Right lobe of liver (tissue), 6 donors: ENCODE results near the gene MISP. TPM values are rescaled to one million over a fixed set of nuclear protein-coding genes. Genes with fewer than 3 reads are reported as not detected.

Source experiments
- ATAC-seq, 4 donors: fragments of 200-7000 bp; cut with Tn5 transposase; one replicate each; pipeline ENCODE4 v1.9.1; 2020; ENCODE audit warnings: mild to moderate bottlenecking in 4 of 4, moderate library complexity in 4 of 4
- DNase-seq, 3 donors: peaks; one replicate each; pipeline ENCODE4 v3.0.0-alpha.2; 2020
- H3K27ac ChIP-seq, 3 donors: fragments of 200-600 bp; one replicate each; pipeline ENCODE4 v1.8.0; 2022
- H3K27me3 ChIP-seq, 2 donors: fragments of 200-600 bp; one replicate each; pipeline ENCODE4 v1.8.0; 2022
- H3K36me3 ChIP-seq, 4 donors: fragments of 200-600 bp; sonication (generic) in 1 of 4; one replicate each; pipeline versions ENCODE4 v1.5.1 to v1.8.0; 2017 to 2022; ENCODE audit warnings: control low read depth in 1 of 4
- H3K4me1 ChIP-seq, 4 donors: fragments of 200-600 bp; sonication (generic) in 1 of 4; one replicate each; pipeline versions ENCODE4 v1.5.1 to v1.8.0; 2017 to 2022; ENCODE audit warnings: control low read depth in 1 of 4
- H3K4me3 ChIP-seq, 3 donors: fragments of 200-600 bp; one replicate each; pipeline ENCODE4 v1.8.0; 2022
- H3K9me3 ChIP-seq, 4 donors: fragments of 200-600 bp; sonication (generic) in 1 of 4; one replicate each; pipeline versions ENCODE4 v1.5.1 to v1.8.0; 2017 to 2022; ENCODE audit warnings: control low read depth in 1 of 4
- CTCF ChIP-seq, 4 donors: fragments of 200-600 bp in 3 of 4; fragments of 450-650 bp in 1 of 4; IDR thresholded peaks; one replicate each; pipeline versions ENCODE4 v1.5.1 to v1.8.0; 2016 to 2022; ENCODE audit warnings: antibody characterized with exemption in 4 of 4, mild to moderate bottlenecking in 2 of 4
- POLR2A ChIP-seq: fragments of 450-650 bp; IDR thresholded peaks from one replicate; pipeline ENCODE4 v1.6.1; 2017; ENCODE audit warnings: antibody characterized with exemption, mild to moderate bottlenecking
- WGBS: methylation state at CpG from one replicate; pipeline ENCODE4 v1.1.6; 2018; ENCODE audit warnings: low coverage, low lambda C conversion rate; ENCODE audit not compliant: insufficient coverage; ENCODE audit errors: missing lambda C conversion rate; 5-methylcytosine and 5-hydroxymethylcytosine counted together
- intact Hi-C, 2 donors: fragments of 100-400 bp; cut with DNase I; formaldehyde crosslinking; loops; one replicate each; pipeline versions ENCODE4 v1.11.2 to v1.14.1; 2022
- total RNA-seq, 6 experiments: library from RNA; depleted of rRNA in 2 of 6; stranded (reverse); fragments of >200 nt in 2 of 6; fragmentation: NEBNext Ultra II Directional in 3 of 6; extraction: Animal tissue kit (Norgen Biotek cat#: 25700) in 3 of 6; gene quantifications; one replicate each; pipeline versions ENCODE4 v1.1.0 to v1.2.4, GENCODE V29; 2016 to 2023
- donor health status: DM: no; HTN: yes; CAD: no.
- donor health status: DM: no; HTN: no; CAD: no.
- donor health status: DM: no; HTN: no; CAD: no.
- donor health status: DM: no; HTN: yes; CAD: no.
- donor health status: DM: no; HTN: yes; CAD: no.

The MISP gene
- total RNA-seq, 6 experiments from 2014 or later, result 0.09 TPM; not detected in 5

- no peaks in the 10 kb centered on the region for H3K27me3 ChIP-seq
- ATAC-seq (peak in 1 of 4 donors; percentile 36), DNase-seq (no peak)
- no peak overlapping the region for H3K27ac ChIP-seq
- no peaks in the 10 kb centered on the region for H3K4me1 ChIP-seq
- no peak for TF ChIP-seq POLR2A
- TF ChIP-seq CTCF (IDR thresholded peaks at IDR 0.05), result no peak
- no peaks in the 10 kb centered on the region for H3K36me3 ChIP-seq
- intact Hi-C loops, result no loop called here
- H3K9me3 ChIP-seq, result peaks cover 0 to 1% (median 0%) of the 10 kb centered on the region in 4 donors
- WGBS, result 37% methylated on average over 18 of the region's 39 CpGs
- H3K4me3 ChIP-seq, result no peak overlapping the region
Observed at GRCh38 chr19:752652-753517, 2.0 kb downstream of the MISP start.

DNA sequence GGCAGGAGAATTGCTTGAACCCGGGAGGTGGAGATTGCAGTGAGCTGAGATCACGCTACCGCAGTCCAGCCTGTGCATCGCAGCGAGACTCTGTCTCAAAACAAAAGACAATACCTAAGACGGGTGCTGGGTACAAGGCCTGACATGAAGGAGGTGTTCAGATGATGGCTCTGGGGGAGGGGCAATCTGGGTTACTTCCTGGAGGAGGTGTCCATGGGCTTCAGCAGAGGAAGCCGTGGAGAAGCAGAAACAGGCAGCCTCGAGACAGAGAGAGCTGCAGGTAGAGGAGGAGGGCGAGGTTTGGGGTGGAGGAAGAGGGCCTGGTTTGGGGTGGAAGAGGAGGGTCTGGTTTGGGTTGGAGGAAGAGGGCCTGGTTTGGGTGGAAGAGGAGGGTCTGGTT lies 3.6 kb downstream of the MISP start:
- intact Hi-C loops, result no loop called here
- H3K27ac ChIP-seq, result no peak overlapping the region
- no peaks in the 10 kb centered on the region for H3K27me3 ChIP-seq
- ATAC-seq (no peak), DNase-seq (no peak)
- H3K4me3 ChIP-seq, result no peak overlapping the region
- H3K9me3 ChIP-seq, result no peaks in the 10 kb centered on the region
- WGBS, result 82% methylated on average over 9 of the region's 9 CpGs
- H3K36me3 ChIP-seq, result no peaks in the 10 kb centered on the region
- no peaks in the 10 kb centered on the region for H3K4me1 ChIP-seq
- TF ChIP-seq POLR2A (no peak), CTCF (IDR thresholded peaks at IDR 0.05) (no peak)

- intact Hi-C loops, result no loop called here
- no peaks in the 10 kb centered on the region for H3K9me3 ChIP-seq
- ATAC-seq, result no peak
- no peak for TF ChIP-seq POLR2A
- no peak for TF ChIP-seq CTCF (IDR thresholded peaks at IDR 0.05)
- WGBS, result 73% methylated on average over 2 of the region's 15 CpGs
- H3K4me3 ChIP-seq, result no peak overlapping the region
- H3K36me3 ChIP-seq, result no peaks in the 10 kb centered on the region
- no peaks in the 10 kb centered on the region for H3K4me1 ChIP-seq
- H3K27ac ChIP-seq, result no peak overlapping the region
- DNase-seq, result no peak
- H3K27me3 ChIP-seq, result no peaks in the 10 kb centered on the region
Observed at GRCh38 chr19:755063-755462, 4.2 kb downstream of the MISP start.

GRCh38 chr19:756236-756635 lies 5.3 kb downstream of the MISP start:
- no peak overlapping the region for H3K4me3 ChIP-seq
- no peaks in the 10 kb centered on the region for H3K4me1 ChIP-seq
- H3K27ac ChIP-seq, result no peak overlapping the region
- intact Hi-C loops, result no loop called here
- H3K36me3 ChIP-seq, result no peaks in the 10 kb centered on the region
- H3K27me3 ChIP-seq, result no peaks in the 10 kb centered on the region
- ATAC-seq (no peak), DNase-seq (no peak)
- H3K9me3 ChIP-seq, result no peaks in the 10 kb centered on the region
- TF ChIP-seq POLR2A (no peak), CTCF (IDR thresholded peaks at IDR 0.05) (no peak)
